IPS-18a (cell line): Measurements from ENCODE around the gene LIN9.

Source experiments
- H3K27ac ChIP-seq: one replicate; pipeline ENCODE4 v1.5.1; 2013; ENCODE audit warnings: low read length
- H3K27me3 ChIP-seq: one replicate; pipeline ENCODE4 v1.6.1; 2013; ENCODE audit warnings: mild to moderate bottlenecking, low read length; ENCODE audit not compliant: control insufficient read depth, insufficient read depth
- H3K36me3 ChIP-seq: one replicate; pipeline ENCODE4 v1.6.1; 2013; ENCODE audit warnings: low read depth, low read length; ENCODE audit not compliant: control insufficient read depth
- H3K4me1 ChIP-seq: one replicate; pipeline ENCODE4 v1.6.1; 2013; ENCODE audit warnings: low read depth, low read length; ENCODE audit not compliant: control insufficient read depth
- H3K4me3 ChIP-seq: one replicate; pipeline ENCODE4 v1.5.1; 2013; ENCODE audit warnings: low read length
- H3K9ac ChIP-seq: one replicate; pipeline ENCODE4 v1.6.1; 2013; ENCODE audit warnings: mild to moderate bottlenecking, low read length, moderate library complexity
- H3K9me3 ChIP-seq: one replicate; pipeline ENCODE4 v1.6.1; 2013; ENCODE audit warnings: low read depth, low read length; ENCODE audit not compliant: control insufficient read depth

LIN9 gene

DNA sequence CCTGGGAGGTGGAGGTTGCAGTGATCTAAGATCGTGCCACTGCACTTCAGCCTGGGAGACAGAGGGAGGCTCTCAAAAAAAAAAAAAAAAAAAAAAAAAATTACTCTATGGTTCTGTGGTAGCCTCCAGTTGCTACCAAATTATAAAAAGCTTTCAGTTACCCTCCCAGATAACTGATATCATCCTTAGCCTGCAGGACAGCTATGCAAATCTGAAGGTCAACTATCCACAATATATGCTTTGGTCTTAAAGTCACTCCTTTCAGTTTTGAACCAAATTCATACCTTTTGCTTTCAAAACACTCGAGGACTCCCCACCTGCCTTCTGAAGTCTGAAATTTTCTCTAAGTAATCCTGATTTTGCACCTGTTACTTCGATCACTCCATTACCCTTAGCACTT, 82.4 kb downstream of the LIN9 start:
- no peaks in the 10 kb centered on the region for H3K4me1 ChIP-seq

GRCh38 chr1:226223786-226224244, 85.1 kb downstream of the LIN9 start:
- Histone ChIP-seq H3K27ac (no peak overlapping the region), H3K9me3 (no peaks in the 10 kb centered on the region), H3K4me3 (peak overlapping the region; percentile 65), H3K4me1 (peaks cover 10% of the 10 kb centered on the region), H3K9ac (peak overlapping the region; percentile 6), H3K36me3 (no peaks in the 10 kb centered on the region), H3K27me3 (peaks cover 31% of the 10 kb centered on the region)

More for the DNA sequence above, 82.4 kb downstream of the LIN9 start:
- peaks cover 31% of the 10 kb centered on the region for H3K27me3 ChIP-seq
- peaks cover 8% of the 10 kb centered on the region for H3K36me3 ChIP-seq
- H3K9ac ChIP-seq = no peak overlapping the region
- H3K27ac ChIP-seq = no peak overlapping the region
- H3K4me3 ChIP-seq = no peak overlapping the region
- no peaks in the 10 kb centered on the region for H3K9me3 ChIP-seq

GRCh38 chr1:226223157-226223785, 85.7 kb downstream of the LIN9 start, which contains the start of gene MIXL1:
Gene MIXL1, plus strand, starts transcription at chr1:226223664. Its CDS starts 18 bp downstream, at chr1:226223682.
- peak within 1 kb of the TSS; percentile 65 for H3K4me3 ChIP-seq
- H3K9me3 ChIP-seq = no peaks in the 10 kb centered on the region
- H3K36me3 ChIP-seq = no peaks in the 10 kb centered on the region
- H3K27ac ChIP-seq = no peak within 1 kb of the TSS
- peak within 1 kb of the TSS; percentile 6 for H3K9ac ChIP-seq
- peaks cover 10% of the 10 kb centered on the region for H3K4me1 ChIP-seq
- H3K27me3 ChIP-seq = peaks cover 31% of the 10 kb centered on the region

DNA sequence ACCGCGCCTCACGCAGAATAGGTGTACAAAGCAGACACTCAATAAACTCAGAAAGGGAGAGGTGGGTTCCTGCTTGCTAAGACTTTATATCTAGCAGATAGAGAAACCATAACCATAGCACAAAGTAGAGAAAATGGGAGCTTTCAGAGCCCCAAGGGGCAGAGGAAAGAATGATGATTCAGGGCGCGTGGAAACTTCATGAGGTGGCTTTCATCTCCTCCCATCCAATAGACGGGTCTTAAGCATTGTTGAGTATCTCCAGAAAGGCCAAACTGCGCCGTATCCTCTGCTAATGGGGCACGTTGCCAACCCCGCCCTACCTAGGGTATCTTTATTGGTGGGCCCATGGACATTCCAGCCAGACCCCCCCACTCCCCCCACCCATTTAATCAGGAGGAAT, 86.3 kb downstream of the LIN9 start:
- Histone ChIP-seq H3K36me3 (no peaks in the 10 kb centered on the region), H3K4me3 (no peak overlapping the region), H3K27ac (no peak overlapping the region), H3K4me1 (peaks cover 10% of the 10 kb centered on the region), H3K9me3 (no peaks in the 10 kb centered on the region), H3K27me3 (peaks cover 31% of the 10 kb centered on the region), H3K9ac (no peak overlapping the region)

GRCh38 chr1:226220473-226221189, 88.3 kb downstream of the LIN9 start:
- H3K9ac ChIP-seq = no peak overlapping the region
- H3K27me3 ChIP-seq = peaks cover 31% of the 10 kb centered on the region
- no peak overlapping the region for H3K4me3 ChIP-seq
- no peaks in the 10 kb centered on the region for H3K36me3 ChIP-seq
- no peaks in the 10 kb centered on the region for H3K9me3 ChIP-seq
- peaks cover 12% of the 10 kb centered on the region for H3K4me1 ChIP-seq
- H3K27ac ChIP-seq = no peak overlapping the region

GRCh38 chr1:226217273-226217672, 91.7 kb downstream of the LIN9 start:
- Histone ChIP-seq H3K36me3 (no peaks in the 10 kb centered on the region), H3K27ac (no peak overlapping the region), H3K4me1 (peaks cover 24% of the 10 kb centered on the region), H3K9me3 (no peaks in the 10 kb centered on the region), H3K9ac (no peak overlapping the region), H3K27me3 (peaks cover under 1% of the 10 kb centered on the region), H3K4me3 (no peak overlapping the region)

DNA sequence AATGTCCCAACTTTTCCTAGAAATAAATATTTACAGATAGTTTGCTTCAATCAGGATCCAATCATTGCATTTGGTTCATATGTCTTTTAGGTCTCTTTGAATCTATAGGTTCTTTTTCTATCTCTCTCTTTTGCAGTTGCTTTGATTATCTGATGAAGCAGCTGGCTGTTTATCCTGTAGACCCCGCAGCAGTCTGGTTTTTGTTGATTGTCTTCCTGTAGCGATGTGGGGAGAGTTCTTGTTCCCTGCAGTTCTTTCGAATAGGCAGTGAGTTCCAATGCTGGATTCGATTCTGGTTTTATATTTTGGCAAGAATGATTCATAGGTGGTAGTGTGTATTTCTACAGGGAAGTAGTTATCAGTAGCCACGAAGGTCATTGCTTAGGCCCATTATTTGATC, 92.9 kb downstream of the LIN9 start:
- no peak overlapping the region for H3K4me3 ChIP-seq
- H3K9ac ChIP-seq = peak overlapping the region; percentile 11
- no peak overlapping the region for H3K27ac ChIP-seq

DNA sequence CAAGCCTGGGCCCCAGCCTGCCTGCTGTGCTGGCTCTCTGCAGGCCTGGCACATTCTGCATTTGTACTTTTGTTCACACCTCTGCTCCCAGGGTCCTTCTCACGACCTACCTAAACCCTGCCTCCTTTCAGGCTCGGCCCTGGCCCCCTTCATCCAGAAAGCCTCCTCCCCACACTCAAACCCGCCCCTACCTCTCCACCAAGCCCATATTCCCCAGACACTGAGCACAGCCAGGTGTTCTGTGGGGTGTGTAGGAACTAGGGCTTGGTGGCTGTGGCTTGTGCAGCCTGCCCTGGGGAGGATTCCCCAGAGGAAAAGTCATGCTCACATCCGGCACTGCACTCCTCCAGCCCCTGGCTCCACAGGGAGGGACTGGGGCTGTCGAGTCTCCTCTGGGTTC, 93.7 kb downstream of the LIN9 start:
- Histone ChIP-seq H3K9ac (no peak overlapping the region), H3K4me1 (peaks cover 27% of the 10 kb centered on the region), H3K27me3 (no peaks in the 10 kb centered on the region)

More for the DNA sequence above, 92.9 kb downstream of the LIN9 start:
- Histone ChIP-seq H3K36me3 (no peaks in the 10 kb centered on the region), H3K27me3 (no peaks in the 10 kb centered on the region), H3K9me3 (no peaks in the 10 kb centered on the region), H3K4me1 (peaks cover 27% of the 10 kb centered on the region)

GRCh38 chr1:226212545-226212944, 96.4 kb downstream of the LIN9 start:
- Histone ChIP-seq H3K9ac (no peak overlapping the region), H3K4me3 (no peak overlapping the region), H3K4me1 (peaks cover 34% of the 10 kb centered on the region), H3K9me3 (no peaks in the 10 kb centered on the region), H3K36me3 (no peaks in the 10 kb centered on the region), H3K27me3 (peaks cover 8% of the 10 kb centered on the region), H3K27ac (no peak overlapping the region)

More for the DNA sequence above, 93.7 kb downstream of the LIN9 start:
- Histone ChIP-seq H3K4me3 (no peak overlapping the region), H3K36me3 (no peaks in the 10 kb centered on the region), H3K27ac (no peak overlapping the region), H3K9me3 (no peaks in the 10 kb centered on the region)

DNA sequence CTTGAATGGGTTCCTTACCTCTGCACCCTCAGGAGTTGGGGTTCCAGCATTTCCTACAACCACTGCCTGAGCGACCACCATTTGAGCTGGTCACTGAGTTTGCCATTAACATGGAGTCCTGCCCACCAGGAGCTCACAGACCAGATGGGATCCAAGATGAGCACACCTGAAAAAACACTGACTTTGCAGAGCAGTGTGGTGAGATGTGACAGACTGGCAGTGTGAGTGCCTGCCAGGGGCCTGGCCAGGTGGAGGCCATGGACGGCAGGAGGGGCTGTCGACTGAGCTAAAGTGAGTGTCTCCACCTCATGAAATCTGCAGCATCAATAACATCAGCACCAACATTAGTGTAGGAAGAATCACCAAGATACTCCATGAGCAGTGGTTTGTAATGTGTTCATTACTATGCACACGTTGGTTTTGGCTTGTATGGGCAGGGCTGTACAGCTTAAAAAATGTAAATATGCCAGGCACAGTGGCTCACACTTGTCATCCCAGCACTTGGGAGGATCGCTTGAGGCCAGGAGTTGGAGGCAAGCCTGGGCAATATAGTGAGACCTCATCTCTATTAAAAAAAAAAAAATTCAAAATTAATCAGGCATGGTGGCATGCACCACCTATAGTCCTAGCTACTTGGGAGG, 97.7 kb downstream of the LIN9 start:
- Histone ChIP-seq H3K9me3 (no peaks in the 10 kb centered on the region), H3K9ac (no peak overlapping the region), H3K4me3 (no peak overlapping the region), H3K4me1 (peaks cover 34% of the 10 kb centered on the region), H3K27ac (no peak overlapping the region), H3K36me3 (no peaks in the 10 kb centered on the region), H3K27me3 (peaks cover 8% of the 10 kb centered on the region)

GRCh38 chr1:226210571-226211176, 98.3 kb downstream of the LIN9 start:
- no peak overlapping the region for H3K4me3 ChIP-seq

More at GRCh38 chr1:226210571-226211176, 98.3 kb downstream of the LIN9 start:
- H3K27me3 ChIP-seq = peaks cover 8% of the 10 kb centered on the region
- no peaks in the 10 kb centered on the region for H3K9me3 ChIP-seq
- H3K9ac ChIP-seq = no peak overlapping the region
- H3K36me3 ChIP-seq = no peaks in the 10 kb centered on the region
- H3K4me1 ChIP-seq = peaks cover 32% of the 10 kb centered on the region
- H3K27ac ChIP-seq = no peak overlapping the region
